SK-N-SH treated with all-trans-retinoic acid at 6 μM for 48 hours (cell line): ENCODE data around the gene POMP.

Experiments
- ATAC-seq: fragments of 200-7000 bp; cut with Tn5 transposase; 3 replicates; pipeline ENCODE4 v1.9.1; 2020; ENCODE audit warnings: mild to moderate bottlenecking, moderate library complexity
- ARNTL ChIP-seq: fragments of 450-650 bp; formaldehyde crosslinking; IDR thresholded peaks from 2 replicates; pipeline ENCODE4 v1.5.0; 2020; ENCODE audit warnings: low read depth, mild to moderate bottlenecking, moderate library complexity, borderline replicate concordance
- BACH2 ChIP-seq: fragments of 250-450 bp; sonication (Bioruptor Pico); IDR thresholded peaks from 2 replicates; pipeline ENCODE4 v1.9.0; 2021; ENCODE audit warnings: mild to moderate bottlenecking, borderline replicate concordance
- CREB5 ChIP-seq: fragments of 250-450 bp; sonication (Bioruptor Pico); IDR thresholded peaks from 2 replicates; pipeline ENCODE4 v1.5.1; 2020; ENCODE audit warnings: low read depth, mild to moderate bottlenecking, moderate library complexity
- CSDC2 ChIP-seq: fragments of 250-450 bp; sonication (Bioruptor Pico); IDR thresholded peaks from 2 replicates; pipeline ENCODE4 v1.5.0; 2020; ENCODE audit warnings: mild to moderate bottlenecking, moderate library complexity
- ESRRG ChIP-seq: fragments of 250-450 bp; sonication (Bioruptor Pico); IDR thresholded peaks from 2 replicates; pipeline ENCODE4 v1.6.1; 2021; ENCODE audit warnings: mild to moderate bottlenecking
- ISL1 ChIP-seq: fragments of 250-450 bp; sonication (Bioruptor Pico); IDR thresholded peaks from 2 replicates; pipeline ENCODE4 v2.1.2; 2022; ENCODE audit warnings: mild to moderate bottlenecking, moderate library complexity
- OSR1 ChIP-seq: fragments of 250-450 bp; sonication (Bioruptor Pico); IDR thresholded peaks from 2 replicates; pipeline ENCODE4 v1.8.0; 2022; ENCODE audit warnings: moderate library complexity, mild to moderate bottlenecking, inconsistent platforms
- PATZ1 ChIP-seq: fragments of 250-450 bp; sonication (Bioruptor Pico); IDR thresholded peaks from 2 replicates; pipeline ENCODE4 v1.8.0; 2020; ENCODE audit warnings: mild to moderate bottlenecking, moderate library complexity, borderline replicate concordance
- POU6F1 ChIP-seq: fragments of 250-450 bp; sonication (Bioruptor Pico); IDR thresholded peaks from 2 replicates; pipeline ENCODE4 v1.8.0; 2021; ENCODE audit warnings: low read depth, mild to moderate bottlenecking, moderate library complexity, borderline replicate concordance
- PPARA ChIP-seq: fragments of 250-450 bp; sonication (Bioruptor Pico); IDR thresholded peaks from 2 replicates; pipeline ENCODE4 v1.5.0; 2020; ENCODE audit warnings: mild to moderate bottlenecking, borderline replicate concordance
- RARB ChIP-seq: fragments of 250-450 bp; sonication (Bioruptor Pico); IDR thresholded peaks from 2 replicates; pipeline ENCODE4 v1.8.0; 2021; ENCODE audit warnings: mild to moderate bottlenecking, moderate library complexity
- SNAI2 ChIP-seq: fragments of 250-450 bp; sonication (Bioruptor Pico); IDR thresholded peaks from 2 replicates; pipeline ENCODE4 v1.5.0; 2020; ENCODE audit warnings: mild to moderate bottlenecking, moderate library complexity
- TCF4 ChIP-seq: fragments of 250-450 bp; sonication (Bioruptor Pico); IDR thresholded peaks from 2 replicates; pipeline ENCODE4 v1.8.0; 2021; ENCODE audit warnings: mild to moderate bottlenecking, moderate library complexity, borderline replicate concordance
- TSHZ2 ChIP-seq: fragments of 250-450 bp; sonication (Bioruptor Pico); IDR thresholded peaks from 2 replicates; pipeline ENCODE4 v1.5.0; 2020; ENCODE audit warnings: mild to moderate bottlenecking, moderate library complexity
- ZFP3 ChIP-seq: fragments of 250-450 bp; sonication (Bioruptor Pico); IDR thresholded peaks from 2 replicates; pipeline ENCODE4 v1.5.0; 2020; ENCODE audit warnings: mild to moderate bottlenecking, moderate library complexity
- ZFP30 ChIP-seq: fragments of 450-650 bp; formaldehyde crosslinking; IDR thresholded peaks from 2 replicates; pipeline ENCODE4 v1.5.0; 2022; ENCODE audit warnings: mild to moderate bottlenecking, moderate library complexity
- ZNF565 ChIP-seq: fragments of 450-650 bp; formaldehyde crosslinking; conservative IDR thresholded peaks from 2 replicates; pipeline ENCODE4 v1.5.0; 2020; ENCODE audit warnings: low read depth, mild to moderate bottlenecking, moderate library complexity
- ZNF70 ChIP-seq: fragments of 450-650 bp; formaldehyde crosslinking; IDR thresholded peaks from 2 replicates; pipeline ENCODE4 v1.5.0; 2020; ENCODE audit warnings: mild to moderate bottlenecking, moderate library complexity

POMP gene

GRCh38 chr13:28666897-28667488 is 8.1 kb downstream of the POMP start:
- no peak for TF ChIP-seq CREB5 (CRISPR knock-in tag)
- no peak for ATAC-seq

GRCh38 chr13:28671126-28671792 is 12.3 kb downstream of the POMP start:
- ATAC-seq: no peak

GRCh38 chr13:28678809-28679208 is 19.9 kb downstream of the POMP start:
- no peak for ATAC-seq
- TF ChIP-seq PPARA (CRISPR knock-in tag) (no peak), CSDC2 (CRISPR knock-in tag) (no peak), RARB (CRISPR knock-in tag) (no peak), ZNF70 (no peak), TSHZ2 (CRISPR knock-in tag) (no peak), ESRRG (CRISPR knock-in tag) (no peak), ZFP3 (no peak)
- TF ChIP-seq, all 23 proteins: peak for 0

More at GRCh38 chr13:28671126-28671792, 12.3 kb downstream of the POMP start:
- TF ChIP-seq TSHZ2 (CRISPR knock-in tag): no peak
- no peak for TF ChIP-seq BACH2
- TF ChIP-seq CREB5 (CRISPR knock-in tag): no peak
- no peak for TF ChIP-seq OSR1
- TF ChIP-seq ZFP3: no peak
- no peak for TF ChIP-seq ARNTL
- no peak for TF ChIP-seq ISL1
- TF ChIP-seq ZNF565 (CRISPR knock-in tag): no peak
- no peak for TF ChIP-seq TCF4 (CRISPR knock-in tag)
- TF ChIP-seq PATZ1 (CRISPR knock-in tag): no peak
- no peak for TF ChIP-seq RARB (CRISPR knock-in tag)
- no peak for TF ChIP-seq ZFP30 (CRISPR knock-in tag)
- no peak for TF ChIP-seq ESRRG (CRISPR knock-in tag)
- no peak for TF ChIP-seq POU6F1 (CRISPR knock-in tag)
- TF ChIP-seq SNAI2 (CRISPR knock-in tag): no peak
